GM21576 (cell line): ENCODE data around the gene AQP12A.

Experiments used
- ATAC-seq: cut with Tn5 transposase; IDR thresholded peaks from one replicate; pipeline ENCODE4 v1.9.1; 2021; ENCODE audit warnings: mild to moderate bottlenecking, moderate library complexity; ENCODE audit not compliant: unreplicated experiment

AQP12A gene

GRCh38 chr2:240737958-240738357, 46.3 kb downstream of the AQP12A start:
- ATAC-seq = no peak

- ATAC-seq = no peak
Measured at GRCh38 chr2:240739797-240740196, 48.1 kb downstream of the AQP12A start.

GRCh38 chr2:240741091-240741490, 49.4 kb downstream of the AQP12A start:
- ATAC-seq = no peak

- no peak for ATAC-seq
Measured at GRCh38 chr2:240742602-240743095, 51.0 kb downstream of the AQP12A start.

DNA sequence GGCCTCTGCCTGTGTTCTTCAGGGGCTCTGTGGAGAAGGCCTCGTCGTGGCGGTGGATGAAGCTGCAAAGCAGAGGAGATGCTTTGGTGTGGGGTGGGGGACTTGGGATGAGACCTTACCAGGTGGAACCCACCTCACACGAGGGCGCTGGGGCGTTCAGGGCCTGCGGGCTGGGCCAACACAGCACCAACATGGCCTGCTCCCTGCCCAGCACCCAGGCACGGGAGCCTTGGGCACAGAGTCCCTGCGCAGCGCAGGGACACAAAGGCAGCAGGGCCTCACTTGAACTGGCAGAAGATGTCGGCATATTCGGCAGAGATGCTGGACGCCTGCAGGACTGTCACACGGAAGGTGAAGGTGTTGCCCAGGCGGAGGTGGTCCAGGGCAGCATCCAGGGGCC, 53.8 kb downstream of the AQP12A start:
- ATAC-seq = no peak

DNA sequence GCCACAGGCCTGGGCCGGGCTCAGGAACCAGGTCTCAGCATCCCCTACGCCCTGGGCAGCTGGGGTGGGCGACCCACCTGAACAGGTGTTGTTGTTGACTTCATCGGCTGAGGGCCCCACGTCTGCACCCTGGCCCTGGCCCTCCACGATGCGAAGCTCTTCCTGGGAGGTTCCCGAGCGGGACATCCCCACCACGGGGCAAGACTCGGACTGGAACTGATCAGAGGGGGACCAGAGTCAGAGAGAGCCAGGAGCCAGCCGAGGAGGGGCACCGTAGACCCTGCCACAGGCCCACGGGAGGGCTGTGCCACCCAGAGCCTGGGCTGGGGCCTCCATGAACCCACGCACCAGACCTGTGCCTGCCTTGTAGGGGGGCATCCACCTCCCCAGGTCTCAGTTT, 54.3 kb downstream of the AQP12A start:
- no peak for ATAC-seq

- ATAC-seq = no peak
Measured at GRCh38 chr2:240746671-240747070, 55.0 kb downstream of the AQP12A start.

DNA sequence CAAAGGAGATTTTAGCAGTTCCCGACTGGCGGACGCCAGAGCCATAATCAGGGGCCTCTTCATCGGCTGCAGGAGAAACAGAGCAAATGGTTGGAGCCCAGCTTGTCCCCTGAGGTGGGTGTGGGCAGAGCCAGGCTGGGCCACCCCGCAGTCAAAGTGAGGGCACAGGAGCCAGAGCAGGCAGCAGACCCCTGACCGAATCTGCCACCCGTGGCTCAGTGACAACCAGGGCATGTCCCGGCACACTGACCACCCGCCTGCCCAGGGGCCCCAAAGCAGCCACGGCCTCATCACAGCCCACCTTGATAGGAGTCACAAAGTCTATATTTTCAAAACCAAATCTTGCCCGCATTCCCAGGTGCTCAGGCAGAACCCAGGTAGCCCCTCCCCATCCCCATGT, 55.6 kb downstream of the AQP12A start:
- ATAC-seq = no peak
